Measurements from ENCODE around the gene CCDC137.
"Not testable (repeated sequence)": the region's sequence is repeated elsewhere in the genome, so short reads cannot be mapped to it uniquely, and the experiment has no call there.

The CCDC137 gene

GRCh38 chr17:81651692-81652091 is 14.8 kb upstream of the CCDC137 start:
- DNase-seq (ENCODE audit: low read depth): no peak

GRCh38 chr17:81652906-81653771 is 13.4 kb upstream of the CCDC137 start:
- DNase-seq (ENCODE audit: low read depth): peak; percentile 19

GRCh38 chr17:81655378-81656117 is 11.0 kb upstream of the CCDC137 start:
- DNase-seq (ENCODE audit: low read depth): no peak

GRCh38 chr17:81656118-81656743 is 10.3 kb upstream of the CCDC137 start, which contains the start of gene PDE6G:
Gene PDE6G, minus strand, starts transcription at chr17:81656542. Its CDS starts 3,237 bp downstream, at chr17:81653305.
- no peak for DNase-seq (ENCODE audit: low read depth)

GRCh38 chr17:81656835-81657234 is 9.7 kb upstream of the CCDC137 start:
- no peak for DNase-seq (ENCODE audit: low read depth)

DNA sequence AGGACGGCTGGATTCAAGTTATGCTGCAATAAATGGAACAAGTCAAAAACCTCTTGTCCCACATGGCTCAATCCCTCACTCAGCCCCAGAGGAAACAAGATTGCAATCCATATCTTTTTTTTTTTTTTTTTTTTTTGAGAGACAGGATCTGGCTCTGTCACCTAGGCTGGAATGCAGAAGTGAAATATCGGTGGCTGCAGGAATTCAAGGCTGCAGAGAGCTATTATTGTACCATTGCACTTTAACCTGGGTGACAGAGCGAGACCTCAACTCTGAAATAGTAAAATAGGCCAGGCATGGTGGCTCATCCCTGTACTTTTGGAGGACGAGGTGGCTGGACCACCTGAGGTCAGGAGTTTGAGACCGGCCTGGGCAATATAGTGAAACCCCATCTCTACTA is 7.5 kb upstream of the CCDC137 start:
- no peak for DNase-seq (ENCODE audit: low read depth)

- DNase-seq (ENCODE audit: low read depth): no peak
Measured at GRCh38 chr17:81660441-81660840, 6.1 kb upstream of the CCDC137 start.

- no peak for DNase-seq (ENCODE audit: low read depth)
Measured at GRCh38 chr17:81662002-81662401, 4.5 kb upstream of the CCDC137 start.

DNA sequence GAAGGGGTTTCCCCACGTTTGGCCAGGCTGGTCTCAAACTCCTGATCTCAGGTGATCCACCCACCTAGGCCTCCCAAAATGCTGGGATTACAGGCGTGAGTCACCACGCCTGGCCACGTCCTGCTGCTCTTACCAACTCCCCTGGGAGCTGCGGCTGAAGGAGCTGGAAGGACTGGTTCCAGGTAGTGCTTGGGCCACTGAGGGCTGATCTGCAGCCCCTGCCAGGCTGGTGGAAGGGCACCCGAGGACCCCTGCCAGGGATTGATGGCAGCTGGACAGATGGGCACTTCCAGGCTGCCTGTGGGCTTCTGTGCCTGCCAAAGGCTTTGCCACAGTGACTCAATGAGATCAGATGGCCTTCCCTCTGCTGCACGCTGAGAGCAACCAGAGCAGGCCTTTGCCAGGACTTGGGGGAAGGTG is 2.5 kb upstream of the CCDC137 start:
- DNase-seq (ENCODE audit: low read depth): no peak

DNA sequence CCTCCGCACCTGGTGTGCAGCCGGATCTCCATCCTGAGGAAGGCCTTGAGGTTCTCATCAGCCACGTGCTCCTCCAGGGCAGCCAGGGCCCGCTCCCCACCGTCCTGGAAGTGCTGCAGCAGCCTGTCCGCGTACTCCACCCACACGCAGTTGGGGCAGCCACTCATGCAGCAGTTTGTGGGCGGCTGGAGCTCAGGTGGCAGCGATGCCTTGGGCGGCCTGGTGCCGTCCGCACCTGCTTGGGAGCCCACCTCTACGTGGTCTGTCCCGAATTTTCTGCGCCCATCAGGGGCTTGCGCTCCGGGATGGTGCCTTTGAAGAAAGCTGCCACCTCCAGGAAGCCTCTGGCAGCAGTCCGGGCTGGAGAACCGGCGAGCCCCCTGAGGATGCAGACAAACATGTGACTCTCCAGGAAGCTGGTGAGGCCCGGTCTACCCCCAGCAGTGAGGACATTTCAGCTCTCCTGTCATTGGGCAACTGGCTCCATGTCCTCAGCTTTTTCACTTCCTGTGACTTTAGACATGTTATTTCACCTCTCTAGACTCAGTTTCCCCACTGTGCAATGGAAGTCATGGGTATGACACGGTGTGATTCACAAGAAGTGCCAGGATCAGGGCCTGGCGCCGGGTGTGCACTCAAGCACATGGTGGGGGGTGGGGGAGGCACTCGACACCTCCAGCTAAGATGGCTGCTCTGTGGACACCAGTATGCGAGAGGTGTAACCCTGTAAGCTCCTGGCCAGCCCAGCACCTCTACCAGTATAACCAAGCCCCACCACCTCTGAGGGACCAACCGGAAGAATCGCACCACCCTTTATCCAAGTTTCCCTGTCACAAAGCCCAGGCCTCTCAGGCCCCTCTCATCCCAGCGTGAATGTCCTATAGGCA is 1.1 kb upstream of the CCDC137 start:
- DNase-seq (ENCODE audit: low read depth): no peak

GRCh38 chr17:81666092-81666341 is 520 bp upstream of the CCDC137 start:
- DNase-seq (ENCODE audit: low read depth): no peak

DNA sequence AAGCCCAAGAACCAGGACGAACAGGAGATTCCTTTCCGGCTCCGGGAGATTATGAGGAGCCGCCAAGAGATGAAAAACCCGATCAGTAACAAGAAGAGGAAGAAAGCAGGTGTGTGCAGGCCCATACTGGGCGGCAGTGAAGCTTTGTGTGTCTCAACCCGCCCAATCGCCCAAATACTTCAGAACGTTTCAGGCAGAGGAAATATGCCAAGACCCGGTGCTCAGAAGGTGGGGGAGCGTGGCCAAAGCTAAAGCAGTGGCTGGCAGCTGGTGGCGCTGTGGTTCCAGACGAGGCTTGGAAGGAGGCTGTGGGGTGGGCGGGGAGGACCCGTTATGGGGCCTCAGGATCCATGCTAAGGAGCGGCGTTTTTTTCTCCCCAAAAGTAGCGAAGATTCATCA is 1.2 kb downstream of the CCDC137 start:
- DNase-seq (ENCODE audit: low read depth): no peak

DNA sequence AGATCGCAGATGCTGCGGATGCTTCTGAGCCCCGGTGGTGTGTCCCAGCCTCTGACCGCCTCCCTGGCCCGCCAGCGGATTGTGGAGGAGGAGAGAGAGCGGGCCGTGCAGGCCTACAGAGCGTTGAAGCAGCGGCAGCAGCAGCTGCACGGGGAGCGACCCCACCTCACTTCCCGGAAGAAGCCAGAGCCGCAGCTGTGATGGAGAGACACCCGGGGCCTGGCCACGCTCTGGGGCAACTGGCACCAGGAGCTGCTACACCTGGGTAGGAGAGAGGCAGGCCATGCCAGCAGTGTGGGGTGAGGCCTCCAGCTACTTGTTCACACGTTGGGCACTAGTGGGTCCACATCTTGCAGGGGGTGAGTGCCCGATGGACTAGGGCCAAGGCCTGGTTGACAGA is 6.0 kb downstream of the CCDC137 start:
- no peak for DNase-seq (ENCODE audit: low read depth)

GRCh38 chr17:81672954-81673353 is 6.4 kb downstream of the CCDC137 start:
- no peak for DNase-seq (ENCODE audit: low read depth)

GRCh38 chr17:81673561-81674258 is 7.2 kb downstream of the CCDC137 start:
- DNase-seq (ENCODE audit: low read depth): no peak

- not testable (repeated sequence) for DNase-seq (ENCODE audit: low read depth)
Measured at GRCh38 chr17:81675515-81676221, 9.1 kb downstream of the CCDC137 start.

- no peak for DNase-seq (ENCODE audit: low read depth)
Measured at GRCh38 chr17:81676906-81677305, 10.4 kb downstream of the CCDC137 start.

DNA sequence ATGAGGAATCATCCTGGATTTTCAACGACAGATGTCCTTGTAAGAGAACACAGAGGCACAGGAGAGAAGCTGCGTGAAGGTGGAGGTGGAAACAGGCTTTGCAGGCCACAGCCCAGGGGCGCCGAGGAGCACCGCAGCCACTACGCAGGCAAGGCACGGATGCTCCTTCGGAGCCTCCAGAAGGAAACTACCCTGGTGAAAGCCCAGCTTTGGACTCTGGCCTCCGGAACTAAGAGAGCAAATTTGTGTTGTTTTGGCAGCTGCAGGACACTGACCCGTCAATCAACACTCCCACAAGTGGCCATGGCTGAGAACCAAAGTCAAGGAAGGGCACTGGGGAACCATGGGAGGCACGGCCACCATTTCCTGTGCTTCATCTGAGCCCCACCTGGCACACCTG is 13.6 kb downstream of the CCDC137 start:
- DNase-seq (ENCODE audit: low read depth): no peak

DNA sequence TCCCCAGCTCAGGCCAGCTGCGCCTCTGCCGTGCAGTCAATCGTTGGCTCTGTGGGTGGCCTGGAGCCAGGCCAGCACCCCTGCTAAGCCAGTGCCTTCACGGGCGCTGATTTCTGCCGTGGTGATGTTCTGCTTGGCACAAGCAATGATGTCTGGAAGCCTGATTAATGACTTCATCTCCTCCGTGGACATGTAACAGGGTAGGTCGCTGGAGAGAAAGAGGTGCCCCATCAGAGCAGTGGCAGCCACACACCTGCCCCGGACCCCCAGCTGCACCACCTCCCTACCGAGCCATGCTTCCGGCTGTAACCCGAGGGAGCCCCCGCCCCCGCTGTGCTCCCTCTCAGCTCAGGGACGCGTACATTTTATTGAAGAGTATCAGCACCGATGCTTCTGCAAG is 15.1 kb downstream of the CCDC137 start:
- DNase-seq (ENCODE audit: low read depth): no peak

DNA sequence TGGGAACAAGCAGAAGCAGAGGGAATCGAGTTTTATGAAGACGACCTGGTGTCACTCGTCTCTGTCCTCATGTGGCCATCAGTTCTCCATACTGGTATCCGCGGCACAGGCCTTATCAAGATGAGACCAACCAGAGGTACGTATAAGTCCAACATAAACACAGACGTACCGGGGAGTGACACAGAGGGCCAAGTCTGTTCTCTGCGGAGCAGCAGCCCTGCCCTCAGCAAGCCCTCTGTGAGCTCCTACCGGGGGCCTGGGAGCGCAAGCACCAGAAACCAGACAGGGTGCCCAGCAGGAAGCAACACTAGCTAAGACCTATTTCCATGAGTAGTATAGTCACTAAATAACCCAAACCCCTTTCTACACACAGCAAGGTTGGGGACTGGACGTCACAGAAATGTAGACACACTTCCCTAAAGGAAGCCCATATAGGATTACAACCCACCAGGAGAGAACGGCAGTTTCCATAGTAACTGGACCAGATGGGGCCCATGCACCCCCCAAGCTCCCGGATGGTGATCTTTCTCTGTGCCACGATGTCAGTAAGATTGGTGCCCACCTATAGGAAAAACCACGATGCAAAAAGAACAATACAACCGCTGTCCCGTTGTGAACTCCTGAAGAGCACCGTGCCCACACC is 16.1 kb downstream of the CCDC137 start:
- no peak for DNase-seq (ENCODE audit: low read depth)
